Measurements from ENCODE around the gene STX10. TPM values are rescaled to one million over a fixed set of nuclear protein-coding genes. Genes with fewer than 3 reads are reported as not detected.

The STX10 gene
- total RNA-seq, 1 donor: 62.7 TPM

DNA sequence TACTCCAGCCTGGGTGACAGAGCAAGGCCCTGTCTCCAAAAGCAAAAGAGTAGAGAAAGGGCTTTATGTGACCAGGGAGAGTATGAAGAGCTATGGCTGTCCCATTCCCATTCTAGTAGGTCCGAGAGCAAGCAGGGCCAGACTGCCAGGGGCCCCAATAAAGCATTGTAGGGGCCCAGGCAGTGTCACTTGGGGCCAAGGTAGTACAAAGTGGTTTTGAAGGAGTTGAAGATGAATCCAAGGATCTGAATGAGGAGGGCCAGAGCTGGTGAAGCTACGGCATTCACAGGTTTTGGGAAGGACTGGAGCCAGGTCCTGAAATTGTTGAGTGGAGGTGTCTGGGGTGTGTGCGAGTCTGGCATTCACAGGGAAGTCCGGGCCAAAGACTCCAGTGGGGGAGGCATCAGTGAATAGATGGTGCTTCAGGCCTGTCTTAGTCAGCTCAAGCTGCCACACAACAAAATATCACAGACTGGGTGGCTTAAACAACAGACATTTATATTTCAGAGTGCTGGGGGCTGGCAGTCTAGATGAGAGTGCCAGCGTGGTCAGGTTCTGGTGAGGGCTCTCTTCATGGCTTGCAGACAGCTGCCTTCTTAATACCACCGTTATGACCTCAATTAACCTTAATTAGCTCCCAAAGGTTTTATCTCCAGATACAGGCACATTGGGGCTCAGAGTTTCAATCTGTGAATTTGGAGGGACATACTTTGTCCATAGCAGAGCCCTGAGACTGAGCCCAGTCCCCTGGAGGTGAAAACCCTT lies 22.2 kb downstream of the STX10 start:
- no peak for DNase-seq (ENCODE audit: low read depth)
- no peak overlapping the region for H3K4me3 ChIP-seq (ENCODE audit: low read depth, low read length)
- TF ChIP-seq, protein P1, sequence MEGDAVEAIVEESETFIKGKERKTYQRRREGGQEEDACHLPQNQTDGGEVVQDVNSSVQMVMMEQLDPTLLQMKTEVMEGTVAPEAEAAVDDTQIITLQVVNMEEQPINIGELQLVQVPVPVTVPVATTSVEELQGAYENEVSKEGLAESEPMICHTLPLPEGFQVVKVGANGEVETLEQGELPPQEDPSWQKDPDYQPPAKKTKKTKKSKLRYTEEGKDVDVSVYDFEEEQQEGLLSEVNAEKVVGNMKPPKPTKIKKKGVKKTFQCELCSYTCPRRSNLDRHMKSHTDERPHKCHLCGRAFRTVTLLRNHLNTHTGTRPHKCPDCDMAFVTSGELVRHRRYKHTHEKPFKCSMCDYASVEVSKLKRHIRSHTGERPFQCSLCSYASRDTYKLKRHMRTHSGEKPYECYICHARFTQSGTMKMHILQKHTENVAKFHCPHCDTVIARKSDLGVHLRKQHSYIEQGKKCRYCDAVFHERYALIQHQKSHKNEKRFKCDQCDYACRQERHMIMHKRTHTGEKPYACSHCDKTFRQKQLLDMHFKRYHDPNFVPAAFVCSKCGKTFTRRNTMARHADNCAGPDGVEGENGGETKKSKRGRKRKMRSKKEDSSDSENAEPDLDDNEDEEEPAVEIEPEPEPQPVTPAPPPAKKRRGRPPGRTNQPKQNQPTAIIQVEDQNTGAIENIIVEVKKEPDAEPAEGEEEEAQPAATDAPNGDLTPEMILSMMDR (IDR thresholded peaks at IDR 0.05; ENCODE audit: insufficient read depth, low read length): no peak

DNA sequence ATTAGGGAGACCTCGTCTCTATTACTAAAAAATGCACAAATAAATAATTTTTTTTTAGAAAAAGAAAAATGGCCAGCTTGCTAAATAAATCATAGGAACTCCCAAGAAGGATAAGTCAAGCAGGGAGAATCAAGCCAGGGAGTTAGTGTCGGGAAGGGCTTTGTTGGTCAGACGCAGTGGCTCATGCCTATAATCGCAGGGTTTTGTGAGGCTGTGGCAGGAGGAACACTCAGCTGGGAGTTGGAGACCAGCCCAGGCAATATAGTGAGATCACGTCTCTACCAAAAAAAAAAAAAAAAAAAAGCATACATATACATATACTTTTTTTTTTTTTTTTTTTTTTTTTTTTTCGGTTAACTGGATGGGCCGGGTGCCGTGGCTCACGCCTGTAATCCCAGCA lies 23.1 kb downstream of the STX10 start:
- peak; percentile 51 for DNase-seq (ENCODE audit: low read depth)
- H3K4me3 ChIP-seq (ENCODE audit: low read depth, low read length): no peak overlapping the region
- TF ChIP-seq, protein P1 (IDR thresholded peaks at IDR 0.05; ENCODE audit: insufficient read depth, low read length): no peak

DNA sequence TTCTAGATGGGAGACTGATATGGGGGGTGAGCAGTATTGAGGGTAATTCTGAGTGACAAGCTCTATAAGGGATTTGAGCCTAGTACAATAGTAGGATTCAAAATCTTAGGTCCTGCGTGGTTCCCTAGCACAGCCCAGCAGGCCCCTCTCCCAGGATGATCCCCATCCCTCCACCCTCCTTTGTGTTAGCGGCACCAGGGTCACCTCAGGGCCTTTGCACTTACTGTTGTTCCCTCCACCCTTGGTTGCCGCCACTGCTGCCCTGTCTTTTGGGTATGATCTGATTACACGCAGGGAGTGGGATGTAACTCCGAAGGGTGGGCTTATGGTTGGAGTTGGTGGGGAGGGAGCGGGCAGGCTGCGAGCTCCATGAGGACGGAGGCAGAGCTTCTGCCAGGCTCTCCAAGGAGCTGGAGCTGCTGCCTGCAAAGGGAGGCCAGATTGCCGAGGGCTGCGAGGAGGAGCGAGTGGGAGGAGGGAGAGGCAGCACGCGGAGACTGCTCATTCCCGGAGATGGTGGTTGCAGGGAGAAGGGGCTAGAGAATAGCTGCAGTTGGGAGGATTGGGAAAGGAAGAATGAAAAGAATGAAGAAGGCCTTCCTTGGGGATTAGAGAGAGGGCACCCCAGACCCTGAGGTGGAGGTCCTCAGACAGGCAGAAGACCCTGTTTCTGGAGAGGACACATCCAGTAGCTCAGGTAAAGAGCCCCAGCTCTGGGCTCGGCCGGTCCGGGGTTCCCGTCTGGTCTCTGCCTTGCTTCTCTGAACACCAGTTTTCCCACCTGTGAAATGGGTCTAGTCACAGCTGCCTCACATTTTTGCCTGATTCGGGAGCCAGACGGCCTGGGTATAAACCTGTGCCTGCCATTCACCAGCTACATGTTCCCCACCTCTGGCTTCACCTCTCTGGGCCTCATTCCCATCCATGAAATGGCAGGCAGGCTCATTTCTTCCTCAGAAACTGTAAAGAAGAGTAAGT lies 26.9 kb downstream of the STX10 start:
- no peak overlapping the region for H3K4me3 ChIP-seq (ENCODE audit: low read depth, low read length)
- DNase-seq (ENCODE audit: low read depth): no peak
- TF ChIP-seq, protein P1 (IDR thresholded peaks at IDR 0.05; ENCODE audit: insufficient read depth, low read length): no peak

DNA sequence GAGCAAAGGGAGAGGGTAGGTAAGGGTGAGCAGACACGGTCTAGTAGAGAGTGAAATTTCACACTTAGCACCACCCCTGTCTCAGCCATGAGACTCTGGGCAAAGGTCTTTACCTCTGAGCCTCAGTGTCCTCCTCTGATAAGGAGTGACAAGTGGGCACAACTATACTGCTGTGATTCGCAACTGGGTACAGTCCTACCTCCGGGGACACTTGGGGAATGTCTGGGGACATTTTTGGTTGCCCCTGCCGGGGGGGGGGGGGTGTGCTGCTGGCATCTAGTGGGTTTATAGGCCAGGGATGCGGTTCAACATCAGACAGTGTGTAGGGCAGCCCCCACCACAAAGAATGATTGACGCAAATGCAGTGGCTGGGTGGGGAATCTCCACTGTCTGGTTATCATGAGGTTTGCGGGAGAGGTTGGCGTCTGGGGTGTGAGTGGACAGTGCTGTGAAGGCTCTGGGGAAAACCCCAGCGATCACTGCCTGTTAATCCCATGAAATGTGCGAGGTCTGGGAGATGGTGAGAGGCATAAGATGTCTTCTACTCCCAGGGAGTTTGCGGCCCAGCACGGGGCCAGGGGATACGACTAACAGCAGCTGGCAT lies 27.8 kb downstream of the STX10 start:
- no peak for DNase-seq (ENCODE audit: low read depth)
- TF ChIP-seq, protein P1 (IDR thresholded peaks at IDR 0.05; ENCODE audit: insufficient read depth, low read length): no peak
- no peak overlapping the region for H3K4me3 ChIP-seq (ENCODE audit: low read depth, low read length)

DNA sequence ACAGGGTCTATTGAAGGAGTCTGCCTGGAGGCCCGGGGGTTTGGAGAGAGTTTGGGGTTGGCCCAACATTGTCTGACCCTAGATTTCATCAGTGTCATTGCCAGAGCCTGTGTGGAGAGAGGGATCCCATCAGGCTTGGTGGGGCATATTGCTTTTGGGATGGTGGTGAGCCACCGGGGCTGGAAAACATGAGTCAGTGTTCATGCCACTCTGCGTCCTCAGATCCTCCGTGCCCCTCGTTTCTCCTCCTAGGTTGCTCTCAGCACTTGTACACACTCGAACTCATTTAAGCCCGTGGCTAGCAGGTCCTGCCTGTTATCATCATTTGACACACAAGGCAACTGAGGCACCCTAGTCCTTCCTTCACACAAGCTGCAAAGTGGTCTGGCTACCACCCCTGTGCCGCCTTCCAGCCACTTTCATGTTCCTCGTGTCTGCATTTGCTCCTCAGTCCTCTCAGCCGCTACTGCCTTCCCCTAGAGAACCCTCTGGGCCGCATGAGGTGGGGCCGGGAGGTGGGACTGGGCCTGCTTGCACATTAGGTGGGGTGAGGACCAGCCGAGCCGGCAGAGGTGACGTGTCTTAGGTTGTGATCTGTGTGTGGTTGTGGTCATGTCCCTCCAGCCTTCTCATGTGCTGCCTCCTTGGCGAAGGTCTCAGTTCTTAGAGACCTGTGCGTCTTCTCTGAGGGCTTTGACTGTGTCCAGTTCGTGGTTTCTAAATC lies 28.5 kb downstream of the STX10 start:
- TF ChIP-seq, protein P1 (IDR thresholded peaks at IDR 0.05; ENCODE audit: insufficient read depth, low read length): no peak
- DNase-seq (ENCODE audit: low read depth): no peak
- no peak overlapping the region for H3K4me3 ChIP-seq (ENCODE audit: low read depth, low read length)

DNA sequence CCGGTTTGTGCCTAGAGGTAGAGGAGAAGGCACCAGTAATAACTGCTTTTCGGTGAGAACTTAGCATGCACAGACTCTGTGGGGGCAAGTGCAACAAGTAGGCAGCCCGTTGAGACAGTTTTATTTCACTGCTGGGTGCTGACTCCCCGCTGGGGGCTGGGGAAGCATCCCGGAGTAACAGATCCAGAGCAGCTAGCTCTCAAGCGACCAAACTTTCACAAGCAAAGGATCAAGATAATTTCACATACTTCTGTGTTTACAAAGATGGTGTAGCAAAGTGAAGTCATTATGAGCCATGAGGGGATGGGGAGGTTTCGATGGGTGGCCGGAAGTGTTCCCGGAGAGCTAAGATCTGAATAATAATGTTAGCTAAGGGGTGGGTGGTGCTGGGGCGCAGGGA lies 29.4 kb downstream of the STX10 start:
- peak overlapping the region; percentile 50 for H3K4me3 ChIP-seq (ENCODE audit: low read depth, low read length)
- peak; percentile 71 for DNase-seq (ENCODE audit: low read depth)
- TF ChIP-seq, protein P1 (IDR thresholded peaks at IDR 0.05; ENCODE audit: insufficient read depth, low read length): no peak
